ENCODE data around the gene RORC. TPM values are rescaled to one million over a fixed set of nuclear protein-coding genes. Genes with fewer than 3 reads are reported as not detected.

RORC gene
- polyA plus RNA-seq, 1 of the 3 experiments (the other 2 are of a cell fraction), result not detected

GRCh38 chr1:151828921-151829320 is 2.7 kb downstream of the RORC start:
- POLR2A ChIA-PET, result interaction anchor here (1.4 to 1.5 kb wide), 2 partner anchors 39 to 65 kb away, joined by 3 to 4 read pairs; partner anchors contain the start of gene MRPL9
- no peaks in the 10 kb centered on the region for H3K9me2 ChIP-seq
- peak overlapping the region in 1 of 2 experiments; percentile 57; a peak in 1 of 4 replicates for H3K27ac ChIP-seq (ENCODE audit: low read depth in 2 of 2, low read length in 1 of 2)
- WGBS (ENCODE audit: low lambda C conversion rate), result 31% methylated on average over 11 of the region's 12 CpGs
- H3F3A ChIP-seq (replicated peaks; ENCODE audit: insufficient read depth), result no peaks in the 10 kb centered on the region
- no peaks in the 10 kb centered on the region for H3K36me3 ChIP-seq (replicated peaks in 1 of 2; ENCODE audit: control insufficient read depth in 1 of 2, insufficient read depth in 2 of 2, low read length in 1 of 2)
- DNase-seq, result peak; percentile 87
- CTCF ChIA-PET, result interaction anchor here (2.4 kb wide), 1 partner anchor 7 kb away, joined by 11 read pairs; no protein-coding TSS in a partner anchor
- no peaks in the 10 kb centered on the region for H3K27me3 ChIP-seq (ENCODE audit: insufficient read depth)
- peaks cover 0 to 51% of the 10 kb centered on the region in 2 experiments; a peak in 1 of 4 replicates for H3K4me1 ChIP-seq (ENCODE audit: control insufficient read depth in 1 of 2, insufficient read depth in 2 of 2, low read depth in 1 of 2, low read length in 1 of 2)
- no peak overlapping the region for H3K9ac ChIP-seq
- no peak overlapping the region for H3K4me2 ChIP-seq
- no peak overlapping the region for H3K4me3 ChIP-seq (ENCODE audit: low read depth in 2 of 2, low read length in 1 of 2)
- no peaks in the 10 kb centered on the region for H4K20me1 ChIP-seq (ENCODE audit: insufficient read depth)
- H3K9me3 ChIP-seq, result no peaks in the 10 kb centered on the region
- no peak overlapping the region for H2AFZ ChIP-seq (ENCODE audit: low read depth)
- TF ChIP-seq USF2 (IDR thresholded peaks at IDR 0.05; ENCODE audit: borderline replicate concordance, low read depth, low read length) (no peak), REST (IDR thresholded peaks at IDR 0.05; ENCODE audit: low read depth, low read length) (peak; percentile 93)
- H3K79me2 ChIP-seq (ENCODE audit: insufficient read depth), result no peaks in the 10 kb centered on the region

GRCh38 chr1:151827853-151828252 is 3.7 kb downstream of the RORC start:
- Histone ChIP-seq H3K36me3 (replicated peaks in 1 of 2; ENCODE audit: control insufficient read depth in 1 of 2, insufficient read depth in 2 of 2, low read length in 1 of 2) (no peaks in the 10 kb centered on the region), H4K20me1 (ENCODE audit: insufficient read depth) (no peaks in the 10 kb centered on the region), H3K27me3 (ENCODE audit: insufficient read depth) (no peaks in the 10 kb centered on the region), H3K4me2 (no peak overlapping the region), H3F3A (replicated peaks; ENCODE audit: insufficient read depth) (no peaks in the 10 kb centered on the region), H3K9ac (no peak overlapping the region), H3K79me2 (ENCODE audit: insufficient read depth) (no peaks in the 10 kb centered on the region), H3K9me2 (no peaks in the 10 kb centered on the region), H3K4me1 (ENCODE audit: control insufficient read depth in 1 of 2, insufficient read depth in 2 of 2, low read depth in 1 of 2, low read length in 1 of 2) (peaks cover 0 to 52% of the 10 kb centered on the region in 2 experiments; a peak in 1 of 4 replicates), H3K27ac (ENCODE audit: low read depth in 2 of 2, low read length in 1 of 2) (peak overlapping the region in 1 of 2 experiments; percentile 53; a peak in 1 of 4 replicates), H3K4me3 (ENCODE audit: low read depth in 2 of 2, low read length in 1 of 2) (no peak overlapping the region), H3K9me3 (no peaks in the 10 kb centered on the region), H2AFZ (ENCODE audit: low read depth) (no peak overlapping the region)
- DNase-seq, result no peak
- TF ChIP-seq PBX3 (IDR thresholded peaks at IDR 0.05), result no peak
- TF ChIP-seq GABPA (IDR thresholded peaks at IDR 0.05; ENCODE audit: low read depth), result no peak
- TF ChIP-seq MEF2A (IDR thresholded peaks at IDR 0.05; ENCODE audit: borderline replicate concordance, low read depth), result no peak
- no peak for TF ChIP-seq TCF12 (IDR thresholded peaks at IDR 0.05)
- no peak for TF ChIP-seq MXI1 (IDR thresholded peaks at IDR 0.05; ENCODE audit: low read depth, low read length)
- POLR2A ChIA-PET, result interaction anchor here (1.4 to 1.5 kb wide), 2 partner anchors 38 to 64 kb away, joined by 3 to 4 read pairs; partner anchors contain the start of gene MRPL9
- 78% methylated on average over 9 of the region's 9 CpGs for WGBS (ENCODE audit: low lambda C conversion rate)
- CTCF ChIA-PET, result interaction anchor here (2.4 kb wide), 1 partner anchor 8 kb away, joined by 11 read pairs; no protein-coding TSS in a partner anchor

All from SK-N-SH (cell line).